GM19452 (cell line): ENCODE measurements around the gene ZCCHC10.
"Not testable (repeated sequence)": the region's sequence is repeated elsewhere in the genome, so short reads cannot be mapped to it uniquely, and the experiment has no call there.

Source experiments
- ATAC-seq: cut with Tn5 transposase; IDR thresholded peaks from one replicate; pipeline ENCODE4 v1.9.1; 2021; ENCODE audit not compliant: unreplicated experiment

ZCCHC10 gene

GRCh38 chr5:132979976-132980375 is 46.4 kb downstream of the ZCCHC10 start:
- ATAC-seq: no peak

- ATAC-seq: no peak
Measured at GRCh38 chr5:132979367-132979940, 46.9 kb downstream of the ZCCHC10 start.

- ATAC-seq: no peak
Measured at GRCh38 chr5:132976852-132977251, 49.5 kb downstream of the ZCCHC10 start.

- not testable (repeated sequence) for ATAC-seq
Measured at GRCh38 chr5:132972436-132972828, 53.9 kb downstream of the ZCCHC10 start.

- ATAC-seq: no peak
Measured at GRCh38 chr5:132971483-132972435, 54.6 kb downstream of the ZCCHC10 start.

GRCh38 chr5:132965120-132965519 is 61.2 kb downstream of the ZCCHC10 start:
- no peak for ATAC-seq

- ATAC-seq: peak; percentile 94
Measured at GRCh38 chr5:132963171-132964104, 62.9 kb downstream of the ZCCHC10 start, which contains the start of gene AFF4. Gene AFF4 (minus strand): TSS chr5:132963634. CDS start chr5:132937189, 26,445 bp downstream.

- no peak for ATAC-seq
Measured at GRCh38 chr5:132962429-132963021, 63.8 kb downstream of the ZCCHC10 start.

GRCh38 chr5:132961887-132962286 is 64.5 kb downstream of the ZCCHC10 start:
- no peak for ATAC-seq

- ATAC-seq: not testable (repeated sequence)
Measured at GRCh38 chr5:132961123-132961815, 65.1 kb downstream of the ZCCHC10 start.

GRCh38 chr5:132956166-132956799 is 70.1 kb downstream of the ZCCHC10 start:
- not testable (repeated sequence) for ATAC-seq

- ATAC-seq: no peak
Measured at GRCh38 chr5:132953710-132954109, 72.6 kb downstream of the ZCCHC10 start.

- ATAC-seq: no peak
Measured at GRCh38 chr5:132952829-132953228, 73.5 kb downstream of the ZCCHC10 start.

- ATAC-seq: no peak
Measured at GRCh38 chr5:132951897-132952296, 74.5 kb downstream of the ZCCHC10 start.

- ATAC-seq: no peak
Measured at GRCh38 chr5:132949136-132949535, 77.2 kb downstream of the ZCCHC10 start.

GRCh38 chr5:132947671-132948070 is 78.7 kb downstream of the ZCCHC10 start:
- no peak for ATAC-seq
